Karpas-422 (cell line): ENCODE results near the gene KRTAP10-8. TPM values are rescaled to one million over a fixed set of nuclear protein-coding genes. Genes with fewer than 3 reads are reported as not detected.

Experiments used
- DNase-seq: peaks from one replicate; pipeline ENCODE4 v3.0.0-alpha.2; 2015
- H2AFZ ChIP-seq: fragments of 200-600 bp; sonication (generic); 2 replicates; pipeline ENCODE4 v1.6.1; 2014; ENCODE audit warnings: antibody characterized with exemption, low read length, mixed read lengths
- H3K27ac ChIP-seq: fragments of 200-600 bp; sonication (generic); 2 replicates; pipeline ENCODE4 v1.5.1; 2014; ENCODE audit warnings: mild to moderate bottlenecking, low read length, moderate library complexity
- H3K27me3 ChIP-seq: fragments of 200-600 bp; sonication (generic); 2 replicates; pipeline ENCODE4 v1.6.1; 2014; ENCODE audit warnings: low read length, mixed read lengths
- H3K36me3 ChIP-seq: fragments of 200-600 bp; sonication (generic); 2 replicates; pipeline ENCODE4 v1.6.1; 2014; ENCODE audit warnings: low read length, mixed read lengths; ENCODE audit not compliant: insufficient read depth
- H3K4me1 ChIP-seq: fragments of 200-600 bp; sonication (generic); 2 replicates; pipeline ENCODE4 v1.6.1; 2014; ENCODE audit warnings: mild to moderate bottlenecking, low read length, mixed read lengths
- H3K4me2 ChIP-seq: fragments of 200-600 bp; sonication (generic); 2 replicates; pipeline ENCODE4 v1.6.1; 2014; ENCODE audit warnings: low read length, low read depth, mild to moderate bottlenecking; ENCODE audit not compliant: poor library complexity, severe bottlenecking
- H3K4me3 ChIP-seq: fragments of 200-600 bp; sonication (generic); 2 replicates; pipeline ENCODE4 v1.5.1; 2014; ENCODE audit warnings: mild to moderate bottlenecking, antibody characterized with exemption, low read length, mixed read lengths
- H3K79me2 ChIP-seq: fragments of 200-600 bp; sonication (generic); 2 replicates; pipeline ENCODE4 v1.6.1; 2014; ENCODE audit warnings: mild to moderate bottlenecking, low read length, mixed read lengths
- H3K9ac ChIP-seq: fragments of 200-600 bp; sonication (generic); 2 replicates; pipeline ENCODE4 v1.6.0; 2014; ENCODE audit warnings: low read length
- H3K9me2 ChIP-seq: fragments of 200-600 bp; sonication (generic), shearing (Covaris generic); replicated peaks from 2 replicates; pipeline ENCODE4 v1.6.0; 2014; ENCODE audit warnings: mild to moderate bottlenecking, low read length, moderate library complexity; ENCODE audit not compliant: insufficient read depth
- H3K9me3 ChIP-seq: fragments of 300-700, 200-600 bp; sonication (generic); 2 replicates; pipeline ENCODE4 v1.6.1; 2014; ENCODE audit warnings: low read length, mixed read lengths
- H4K20me1 ChIP-seq: fragments of 200-600 bp; sonication (generic); 2 replicates; pipeline ENCODE4 v1.6.1; 2014; ENCODE audit warnings: mild to moderate bottlenecking, antibody characterized with exemption, low read length, low read depth; ENCODE audit not compliant: insufficient read depth
- total RNA-seq: library from RNA; depleted of rRNA; stranded (reverse); fragments of >200 nt; shearing (Covaris generic); gene quantifications from 2 replicates; pipeline ENCODE4 v1.2.3, GENCODE V29; 2014; ENCODE audit warnings: low replicate concordance

The KRTAP10-8 gene
- total RNA-seq, 1 experiment from 2014 or later: not detected

DNA sequence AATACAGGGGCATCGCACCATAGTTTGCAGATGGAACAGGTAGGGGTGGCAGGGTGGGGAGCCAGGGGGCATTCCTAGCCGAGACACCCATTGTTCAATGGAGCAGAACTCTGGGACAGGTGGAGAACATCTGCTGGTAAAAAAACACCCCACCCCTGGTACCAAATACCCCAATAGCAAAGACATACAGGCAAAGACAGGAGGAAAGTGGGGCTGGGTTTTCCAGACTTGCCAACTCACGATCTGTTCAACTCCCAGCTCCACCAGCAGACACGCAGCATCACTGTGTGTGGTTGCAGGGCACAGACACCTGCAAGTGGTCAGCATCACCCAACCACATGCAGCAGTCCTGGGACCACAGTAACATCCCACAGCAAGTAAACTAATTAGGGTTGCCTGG, 328 bp upstream of the KRTAP10-8 start:
- no peaks in the 10 kb centered on the region for H3K79me2 ChIP-seq
- no peak overlapping the region for H2AFZ ChIP-seq
- H3K27me3 ChIP-seq: no peaks in the 10 kb centered on the region
- no peaks in the 10 kb centered on the region for H3K4me1 ChIP-seq
- H3K4me3 ChIP-seq: no peak overlapping the region
- no peak overlapping the region for H3K27ac ChIP-seq
- DNase-seq: peak; percentile 19
- H3K4me2 ChIP-seq: no peak overlapping the region
- no peaks in the 10 kb centered on the region for H3K36me3 ChIP-seq
- H3K9me3 ChIP-seq: no peaks in the 10 kb centered on the region; the same call in 1 of the 2 replicates
- no peaks in the 10 kb centered on the region for H4K20me1 ChIP-seq
- H3K9me2 ChIP-seq: no peaks in the 10 kb centered on the region
- H3K9ac ChIP-seq: no peak overlapping the region

DNA sequence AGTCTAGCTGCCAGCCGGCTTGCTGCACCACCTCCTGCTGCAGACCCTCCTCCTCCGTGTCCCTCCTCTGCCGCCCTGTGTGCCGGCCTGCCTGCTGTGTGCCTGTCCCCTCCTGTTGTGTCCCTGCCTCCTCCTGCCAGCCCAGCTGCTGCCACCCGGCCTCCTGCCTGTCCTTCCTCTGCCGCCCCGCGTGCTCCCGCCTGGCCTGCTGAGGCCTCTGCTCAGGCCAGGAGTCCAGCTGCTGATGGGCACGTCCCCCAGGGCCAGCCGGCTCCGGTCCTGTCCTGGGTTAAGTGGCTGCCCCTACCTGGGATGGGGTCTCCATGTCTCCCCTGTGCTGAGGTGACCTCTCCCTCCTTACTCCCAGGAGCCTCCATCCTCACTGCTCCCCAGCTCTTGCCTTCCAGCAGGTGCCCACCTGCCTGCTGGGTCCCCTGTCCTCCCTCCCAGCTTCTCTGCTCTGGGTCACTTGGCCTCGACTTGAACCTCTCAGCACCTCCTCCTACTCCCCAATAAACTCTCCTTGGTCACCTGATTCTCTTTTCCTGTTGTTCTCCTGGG, 870 bp downstream of the KRTAP10-8 start:
- no peak overlapping the region for H3K4me2 ChIP-seq
- H3K36me3 ChIP-seq: no peaks in the 10 kb centered on the region
- H4K20me1 ChIP-seq: no peaks in the 10 kb centered on the region
- no peaks in the 10 kb centered on the region for H3K9me2 ChIP-seq
- no peak overlapping the region for H3K27ac ChIP-seq
- no peaks in the 10 kb centered on the region for H3K4me1 ChIP-seq
- H3K9me3 ChIP-seq: no peaks in the 10 kb centered on the region; the same call in 1 of the 2 replicates
- H3K9ac ChIP-seq: no peak overlapping the region
- no peak overlapping the region for H3K4me3 ChIP-seq
- no peaks in the 10 kb centered on the region for H3K79me2 ChIP-seq
- H3K27me3 ChIP-seq: no peaks in the 10 kb centered on the region
- peak; percentile 2 for DNase-seq
- H2AFZ ChIP-seq: no peak overlapping the region

DNA sequence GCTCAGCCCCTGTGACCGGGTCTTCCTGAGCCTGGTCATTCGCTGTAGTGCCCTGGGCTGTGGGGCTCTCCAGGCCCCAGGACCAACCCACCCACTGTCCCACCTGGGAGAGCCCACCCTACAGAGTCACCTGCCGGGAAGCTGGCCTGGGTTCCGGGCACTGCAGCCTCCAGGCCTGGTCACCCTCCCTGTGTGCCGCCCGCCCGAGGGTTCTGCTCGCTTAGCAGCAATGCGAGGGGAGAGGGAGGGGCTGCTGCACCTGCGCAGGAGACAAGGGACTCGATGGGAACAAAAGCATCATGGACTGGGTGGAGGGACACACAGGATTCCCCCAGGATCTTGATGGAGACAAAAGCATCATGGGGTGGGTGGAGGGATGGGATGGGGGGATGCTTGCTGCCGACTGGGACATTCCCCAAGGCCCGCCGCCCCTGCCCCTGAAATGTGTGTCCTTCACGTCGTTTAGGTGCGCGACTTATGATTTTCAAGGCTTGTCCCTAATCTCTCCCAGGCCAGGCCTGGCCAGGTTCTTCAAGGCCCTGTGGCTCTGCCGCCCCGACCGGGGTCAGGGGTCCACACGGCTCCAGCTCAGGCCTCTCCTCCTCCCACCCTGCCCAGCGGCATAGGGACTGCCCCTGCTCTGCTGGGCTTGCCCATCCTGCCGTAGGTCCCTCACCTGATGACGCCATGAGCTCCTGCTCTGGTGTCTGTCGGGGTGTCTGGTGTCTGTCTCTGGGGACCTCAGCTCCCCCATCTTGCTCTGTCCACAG, 1.7 kb downstream of the KRTAP10-8 start:
- no peak overlapping the region for H3K4me3 ChIP-seq
- no peaks in the 10 kb centered on the region for H3K79me2 ChIP-seq
- H3K36me3 ChIP-seq: no peaks in the 10 kb centered on the region
- DNase-seq: no peak
- no peaks in the 10 kb centered on the region for H3K27me3 ChIP-seq
- H4K20me1 ChIP-seq: no peaks in the 10 kb centered on the region
- H3K9me3 ChIP-seq: no peaks in the 10 kb centered on the region; the same call in 1 of the 2 replicates
- no peaks in the 10 kb centered on the region for H3K9me2 ChIP-seq
- H3K4me1 ChIP-seq: peaks cover 3% of the 10 kb centered on the region
- no peak overlapping the region for H2AFZ ChIP-seq
- H3K4me2 ChIP-seq: no peak overlapping the region
- H3K27ac ChIP-seq: no peak overlapping the region
- no peak overlapping the region for H3K9ac ChIP-seq

DNA sequence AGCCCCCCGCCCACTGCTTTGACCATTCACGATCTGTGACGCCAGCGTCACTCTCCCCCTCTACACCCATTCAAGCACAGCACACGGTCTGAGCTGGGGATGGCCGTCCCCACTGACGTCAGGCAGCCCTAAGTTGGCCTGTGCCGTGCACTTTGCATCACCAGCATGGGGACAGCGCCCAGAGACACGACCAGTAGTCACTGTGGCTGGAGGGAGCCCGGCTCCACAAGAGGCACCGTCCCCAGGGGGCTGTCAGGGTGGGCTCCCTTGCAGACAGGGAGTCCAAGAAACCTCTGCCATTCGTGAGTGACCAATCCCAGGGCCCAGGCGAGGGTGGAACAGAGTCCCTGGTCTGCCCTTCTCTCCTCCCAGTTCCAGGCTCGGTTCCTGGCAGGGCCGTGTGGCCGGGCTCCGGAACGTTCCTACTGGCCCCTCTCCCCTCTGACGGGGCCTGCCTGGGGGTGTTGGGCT, 2.3 kb downstream of the KRTAP10-8 start:
- Histone ChIP-seq H2AFZ (no peak overlapping the region), H3K9ac (no peak overlapping the region), H3K36me3 (no peaks in the 10 kb centered on the region), H3K9me3 (no peaks in the 10 kb centered on the region; the same call in 1 of the 2 replicates), H3K4me3 (no peak overlapping the region), H3K27me3 (no peaks in the 10 kb centered on the region), H3K9me2 (no peaks in the 10 kb centered on the region), H4K20me1 (no peaks in the 10 kb centered on the region), H3K4me1 (peaks cover 7% of the 10 kb centered on the region), H3K4me2 (no peak overlapping the region), H3K27ac (no peak overlapping the region), H3K79me2 (no peaks in the 10 kb centered on the region)
- no peak for DNase-seq

DNA sequence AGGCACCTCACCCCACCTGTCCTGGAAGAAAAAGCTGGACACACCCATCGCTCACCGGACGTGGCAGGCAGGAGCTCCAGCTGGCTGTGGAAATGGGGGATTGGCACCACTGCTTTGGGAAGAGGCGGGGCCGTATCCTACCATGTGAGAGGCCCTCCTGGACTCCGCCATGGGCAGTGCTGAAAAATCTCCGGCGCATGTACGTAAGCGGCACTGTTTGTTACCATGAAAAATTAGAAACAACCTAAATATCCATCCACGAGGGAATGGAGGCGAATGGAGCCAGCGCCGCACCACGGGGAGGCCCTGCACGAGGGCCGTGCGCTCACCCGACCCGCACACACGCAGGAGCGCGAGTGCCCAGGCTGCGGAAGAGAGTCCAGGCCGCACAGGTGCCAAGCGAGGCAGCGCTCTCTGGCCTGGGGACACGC, 3.1 kb downstream of the KRTAP10-8 start:
- Histone ChIP-seq H3K36me3 (no peaks in the 10 kb centered on the region), H3K27me3 (no peaks in the 10 kb centered on the region), H3K9ac (no peak overlapping the region), H3K79me2 (no peaks in the 10 kb centered on the region), H3K4me3 (no peak overlapping the region), H3K4me2 (no peak overlapping the region), H3K9me3 (no peaks in the 10 kb centered on the region; the same call in 1 of the 2 replicates), H3K27ac (no peak overlapping the region), H3K4me1 (peaks cover 7% of the 10 kb centered on the region), H3K9me2 (no peaks in the 10 kb centered on the region), H4K20me1 (no peaks in the 10 kb centered on the region), H2AFZ (no peak overlapping the region)
- DNase-seq: no peak

DNA sequence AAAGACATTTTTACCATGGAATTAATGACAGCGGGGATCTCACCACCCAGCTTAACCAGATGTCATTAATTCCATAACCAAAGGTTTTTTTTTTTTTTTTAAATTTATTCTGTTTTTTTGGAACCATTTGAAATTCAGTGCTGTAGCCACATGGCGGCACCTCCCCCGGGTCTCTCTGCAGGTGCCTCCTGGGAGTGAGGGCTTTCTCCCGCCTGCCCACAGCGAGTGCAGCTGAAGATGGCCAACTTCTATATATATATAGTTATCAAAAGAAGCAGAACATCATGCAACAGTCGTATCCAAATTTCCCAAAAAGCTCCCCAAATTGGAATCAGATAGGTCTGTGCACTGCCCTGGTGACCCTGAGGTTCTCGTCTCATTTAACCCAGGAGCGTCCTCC, 3.6 kb downstream of the KRTAP10-8 start:
- H3K27me3 ChIP-seq: no peaks in the 10 kb centered on the region
- no peaks in the 10 kb centered on the region; the same call in 1 of the 2 replicates for H3K9me3 ChIP-seq
- no peaks in the 10 kb centered on the region for H4K20me1 ChIP-seq
- no peak overlapping the region for H3K27ac ChIP-seq
- H3K4me2 ChIP-seq: no peak overlapping the region
- no peak for DNase-seq
- H2AFZ ChIP-seq: no peak overlapping the region
- H3K36me3 ChIP-seq: no peaks in the 10 kb centered on the region
- H3K4me1 ChIP-seq: peaks cover 7% of the 10 kb centered on the region
- H3K4me3 ChIP-seq: no peak overlapping the region
- H3K9me2 ChIP-seq: no peaks in the 10 kb centered on the region
- no peak overlapping the region for H3K9ac ChIP-seq
- no peaks in the 10 kb centered on the region for H3K79me2 ChIP-seq

DNA sequence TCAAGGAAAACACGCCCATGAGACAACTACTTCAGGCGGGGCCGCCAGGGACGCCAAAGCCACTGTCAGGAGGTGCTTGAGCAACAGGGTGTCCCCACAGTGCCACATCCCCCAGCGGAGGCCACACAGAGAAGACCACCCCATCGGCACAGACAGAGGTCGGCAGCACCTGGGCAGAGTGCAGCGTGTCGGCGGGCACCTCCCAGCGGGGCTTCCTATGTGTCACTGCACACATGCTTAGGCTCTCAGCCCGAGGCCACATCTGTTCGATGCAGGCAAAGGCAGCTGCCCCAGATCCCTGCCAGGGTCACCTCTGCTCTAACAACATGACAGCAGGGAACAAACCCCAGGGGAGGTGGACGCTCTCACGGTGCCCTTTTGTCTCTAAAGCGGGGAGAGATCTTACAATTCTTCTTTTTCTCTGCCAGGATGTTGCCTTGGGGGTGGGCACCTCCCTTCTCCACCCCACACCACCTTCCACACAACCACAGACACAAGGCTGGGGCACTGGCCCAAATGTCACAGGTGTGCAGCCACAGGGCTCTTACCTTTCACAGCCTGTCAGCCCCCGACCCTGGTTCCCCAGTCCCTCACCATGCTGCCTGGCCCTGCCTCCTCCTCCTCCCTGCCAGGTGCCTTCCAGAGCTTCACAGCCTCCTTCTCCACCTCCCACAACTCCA, 4.2 kb downstream of the KRTAP10-8 start:
- H2AFZ ChIP-seq: no peak overlapping the region
- no peaks in the 10 kb centered on the region for H3K79me2 ChIP-seq
- H4K20me1 ChIP-seq: no peaks in the 10 kb centered on the region
- no peaks in the 10 kb centered on the region for H3K9me2 ChIP-seq
- peaks cover 7% of the 10 kb centered on the region for H3K4me1 ChIP-seq
- no peak overlapping the region for H3K4me3 ChIP-seq
- no peak overlapping the region for H3K4me2 ChIP-seq
- no peaks in the 10 kb centered on the region for H3K27me3 ChIP-seq
- DNase-seq: no peak
- H3K27ac ChIP-seq: no peak overlapping the region
- no peak overlapping the region for H3K9ac ChIP-seq
- no peaks in the 10 kb centered on the region for H3K9me3 ChIP-seq
- no peaks in the 10 kb centered on the region for H3K36me3 ChIP-seq

DNA sequence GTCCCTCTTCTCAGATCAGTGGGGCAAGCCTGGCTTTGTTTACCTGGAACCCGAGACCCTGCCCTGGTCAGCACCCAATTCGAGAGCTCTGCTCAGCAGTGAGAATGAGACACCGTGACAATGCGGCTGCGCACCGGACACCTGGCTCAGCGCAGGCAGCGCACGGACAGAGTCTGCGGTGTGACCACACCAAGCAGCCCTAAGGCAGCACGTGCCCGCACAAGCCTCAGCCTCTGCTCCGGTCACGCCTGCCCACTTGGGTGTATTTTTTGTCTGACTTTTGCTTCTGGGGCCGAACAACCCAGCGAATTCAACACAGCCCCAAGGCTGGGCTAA, 4.7 kb downstream of the KRTAP10-8 start:
- no peaks in the 10 kb centered on the region for H3K27me3 ChIP-seq
- H3K27ac ChIP-seq: no peak overlapping the region
- peaks cover 7% of the 10 kb centered on the region for H3K4me1 ChIP-seq
- no peaks in the 10 kb centered on the region for H3K9me2 ChIP-seq
- DNase-seq: no peak
- no peak overlapping the region for H2AFZ ChIP-seq
- no peak overlapping the region for H3K9ac ChIP-seq
- H3K4me2 ChIP-seq: no peak overlapping the region
- H4K20me1 ChIP-seq: no peaks in the 10 kb centered on the region
- no peak overlapping the region for H3K4me3 ChIP-seq
- H3K36me3 ChIP-seq: no peaks in the 10 kb centered on the region
- no peaks in the 10 kb centered on the region for H3K9me3 ChIP-seq
- H3K79me2 ChIP-seq: no peaks in the 10 kb centered on the region
